ENCODE measurements around the gene PNKD.

- TF ChIP-seq CEBPB (IDR thresholded peaks at IDR 0.05; ENCODE audit: low read depth, low read length) = no peak
- no peak for TF ChIP-seq TCF12 (IDR thresholded peaks at IDR 0.05; ENCODE audit: low read depth, low read length)
- TF ChIP-seq, protein P1, sequence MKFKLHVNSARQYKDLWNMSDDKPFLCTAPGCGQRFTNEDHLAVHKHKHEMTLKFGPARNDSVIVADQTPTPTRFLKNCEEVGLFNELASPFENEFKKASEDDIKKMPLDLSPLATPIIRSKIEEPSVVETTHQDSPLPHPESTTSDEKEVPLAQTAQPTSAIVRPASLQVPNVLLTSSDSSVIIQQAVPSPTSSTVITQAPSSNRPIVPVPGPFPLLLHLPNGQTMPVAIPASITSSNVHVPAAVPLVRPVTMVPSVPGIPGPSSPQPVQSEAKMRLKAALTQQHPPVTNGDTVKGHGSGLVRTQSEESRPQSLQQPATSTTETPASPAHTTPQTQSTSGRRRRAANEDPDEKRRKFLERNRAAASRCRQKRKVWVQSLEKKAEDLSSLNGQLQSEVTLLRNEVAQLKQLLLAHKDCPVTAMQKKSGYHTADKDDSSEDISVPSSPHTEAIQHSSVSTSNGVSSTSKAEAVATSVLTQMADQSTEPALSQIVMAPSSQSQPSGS (IDR thresholded peaks at IDR 0.05; ENCODE audit: low read length) = no peak
- TF ChIP-seq EP300 (IDR thresholded peaks at IDR 0.05; ENCODE audit: borderline replicate concordance in 1 of 2, low read depth in 2 of 2, low read length in 2 of 2) = no peak
- no peak for TF ChIP-seq POLR2AphosphoS5 (IDR thresholded peaks at IDR 0.05; ENCODE audit: low read depth, low read length)
- TF ChIP-seq CTCF (IDR thresholded peaks at IDR 0.05; ENCODE audit: control extremely low read depth in 1 of 3, insufficient read depth in 1 of 3, low read depth in 1 of 3, low read length in 3 of 3) = no peak
- TF ChIP-seq RAD21 (IDR thresholded peaks at IDR 0.05 in 1 of 2, conservative IDR thresholded peaks at IDR 0.05 in 1 of 2; ENCODE audit: low read depth in 2 of 2, low read length in 2 of 2) = no peak
- no peak for TF ChIP-seq SIN3A (conservative IDR thresholded peaks at IDR 0.05 in 1 of 2, IDR thresholded peaks at IDR 0.05 in 1 of 2; ENCODE audit: low read depth in 1 of 2, low read length in 2 of 2)
- no peak for TF ChIP-seq MAFK (IDR thresholded peaks at IDR 0.05; ENCODE audit: low read depth, low read length)
- TF ChIP-seq EZH2 (IDR thresholded peaks at IDR 0.05; ENCODE audit: low read depth, low read length, severe bottlenecking) = no peak
Measured at GRCh38 chr2:218275371-218276072, 5.2 kb downstream of the PNKD start.
